Keratinocyte (primary cell): ENCODE measurements around the gene CCR7. TPM values are rescaled to one million over a fixed set of nuclear protein-coding genes. Genes with fewer than 3 reads are reported as not detected.

Experiments used
- DNase-seq: peaks from one replicate; pipeline ENCODE4 v3.0.0-alpha.2; 2011; ENCODE audit warnings: low read depth, missing footprints, low spot score
- FAIRE-seq: peaks from 2 replicates; lab custom pipeline; 2011; peaks lifted over from hg19 to GRCh38; lab: Jason Lieb, UNC
- H2AFZ ChIP-seq: 2 replicates; pipeline ENCODE4 v1.6.0; 2012; ENCODE audit warnings: low read length, control low read depth, inconsistent platforms; ENCODE audit not compliant: control insufficient read depth
- H3K27ac ChIP-seq: 2 replicates; pipeline ENCODE4 v1.5.1; 2011; ENCODE audit warnings: low read length; ENCODE audit not compliant: control insufficient read depth, insufficient read depth
- H3K27me3 ChIP-seq: 3 replicates; pipeline ENCODE4 v1.6.0; 2011; ENCODE audit warnings: low read length; ENCODE audit not compliant: control insufficient read depth, insufficient read depth; ENCODE audit errors: extremely low read depth
- H3K36me3 ChIP-seq, 2 experiments: 2 replicates in 1 of 2; 3 replicates in 1 of 2; pipeline ENCODE4 v1.5.1; 2011; ENCODE audit warnings: low read length in 2 of 2, mild to moderate bottlenecking in 1 of 2; ENCODE audit not compliant: control insufficient read depth in 2 of 2, insufficient read depth in 2 of 2; ENCODE audit errors: extremely low read depth in 1 of 2
- H3K4me1 ChIP-seq: 3 replicates; pipeline ENCODE4 v1.5.1; 2011; ENCODE audit warnings: low read length; ENCODE audit not compliant: control insufficient read depth, insufficient read depth; ENCODE audit errors: extremely low read depth
- H3K4me2 ChIP-seq: 3 replicates; pipeline ENCODE4 v1.6.0; 2011; ENCODE audit warnings: low read depth, low read length; ENCODE audit not compliant: control insufficient read depth, insufficient read depth; ENCODE audit errors: extremely low read depth
- H3K4me3 ChIP-seq, 3 experiments: fragments of 200-600 bp in 1 of 3; sonication (generic) in 1 of 3; 2 replicates in 2 of 3; 3 replicates in 1 of 3; pipeline ENCODE4 v1.5.1; 2011 to 2016; ENCODE audit warnings: low read length in 3 of 3, mild to moderate bottlenecking in 3 of 3, control low read depth in 2 of 3, inconsistent platforms in 1 of 3, low read depth in 1 of 3, mixed read lengths in 1 of 3, mixed run types in 1 of 3, moderate library complexity in 1 of 3; ENCODE audit not compliant: control insufficient read depth in 2 of 3, insufficient read depth in 2 of 3; ENCODE audit errors: extremely low read depth in 1 of 3
- H3K79me2 ChIP-seq: 2 replicates; pipeline ENCODE4 v1.6.0; 2012; ENCODE audit warnings: low read length; ENCODE audit not compliant: control insufficient read depth, insufficient read depth
- H3K9ac ChIP-seq: 3 replicates; pipeline ENCODE4 v1.6.0; 2011; ENCODE audit warnings: low read length; ENCODE audit not compliant: control insufficient read depth, insufficient read depth; ENCODE audit errors: extremely low read depth
- H3K9me1 ChIP-seq: 3 replicates; pipeline ENCODE4 v1.6.0; 2011; ENCODE audit warnings: low read length; ENCODE audit not compliant: control insufficient read depth, insufficient read depth; ENCODE audit errors: extremely low read depth
- H3K9me3 ChIP-seq: 2 replicates; pipeline ENCODE4 v1.5.1; 2012; ENCODE audit warnings: low read depth, low read length; ENCODE audit not compliant: control insufficient read depth
- H4K20me1 ChIP-seq: 3 replicates; pipeline ENCODE4 v1.6.0; 2011; ENCODE audit warnings: low read length; ENCODE audit not compliant: control insufficient read depth, insufficient read depth; ENCODE audit errors: extremely low read depth
- EZH2 ChIP-seq: IDR thresholded peaks from one replicate; pipeline ENCODE4 v1.6.1; 2012; ENCODE audit warnings: inconsistent platforms, mild to moderate bottlenecking, low read length, moderate library complexity
- dilution Hi-C: fragments of 300-500 bp; cut with MboI; formaldehyde crosslinking; loops from one replicate; pipeline ENCODE4 v1.7.0; 2020; ENCODE audit warnings: low sequenced_read_pairs; ENCODE audit not compliant: extremely low pct_ligation_motif_present
- polyA plus RNA-seq, 5 experiments: library from polyadenylated mRNA; depleted of rRNA in 3 of 5; stranded (reverse) in 3 of 5; stranded (forward) in 1 of 5; unstranded in 1 of 5; fragments of >200 nt; gene quantifications; 1 replicate in 1 of 5; 2 replicates in 3 of 5; 3 replicates in 1 of 5; pipeline versions ENCODE4 v1.2.1 to v1.2.3, GENCODE V29; 2011 to 2012; ENCODE audit warnings: missing spikeins in 2 of 5, low read depth in 1 of 5, low replicate concordance in 1 of 5
- TF ChIP-seq, protein P1 (sequence below), 3 experiments: IDR thresholded peaks in 1 of 3; conservative IDR thresholded peaks in 1 of 3; optimal IDR thresholded peaks in 1 of 3; 2 replicates in 2 of 3; 3 replicates in 1 of 3; pipeline versions ENCODE3 to v1.5.1; 2011; ENCODE audit warnings: low read length in 3 of 3, mild to moderate bottlenecking in 3 of 3, moderate library complexity in 2 of 3, control low read depth in 1 of 3, inconsistent platforms in 1 of 3; ENCODE audit not compliant: insufficient read depth in 2 of 3; ENCODE audit errors: extremely low read depth in 1 of 3

The CCR7 gene
- polyA plus RNA-seq, 1 donor (not counting 4 experiments of a cell fraction or from before 2014, with no cell fraction given): 0.16 TPM

DNA sequence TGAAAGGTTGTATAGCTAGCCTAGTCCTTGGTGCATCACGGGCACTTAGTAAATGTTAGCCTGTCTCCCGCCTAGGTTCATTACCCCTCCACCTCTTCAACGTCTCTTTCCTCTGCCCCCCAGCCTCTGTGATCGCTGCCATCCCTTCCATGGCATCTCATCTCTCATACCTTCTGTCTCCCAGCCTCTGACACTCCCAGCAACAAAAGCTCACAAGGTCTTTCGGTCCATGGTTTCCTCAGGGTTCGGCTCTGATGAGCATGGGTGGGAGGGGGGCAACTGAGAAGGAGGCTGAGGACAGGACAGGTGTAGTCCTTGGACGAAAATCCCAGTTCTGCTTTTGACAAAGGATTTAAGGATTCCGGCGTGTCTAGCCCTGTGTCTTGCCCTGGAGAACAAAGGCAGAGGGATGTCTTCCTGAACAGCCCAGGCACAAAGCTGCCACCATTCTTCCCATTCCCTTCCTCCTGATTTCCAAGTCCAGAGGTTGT is 16.7 kb downstream of the CCR7 start:
- Histone ChIP-seq H2AFZ (no peak overlapping the region), H3K9ac (no peak overlapping the region), H3K4me2 (no peak overlapping the region), H3K27me3 (peaks cover 8% of the 10 kb centered on the region), H3K27ac (no peak overlapping the region), H4K20me1 (no peaks in the 10 kb centered on the region), H3K9me1 (peaks cover 7% of the 10 kb centered on the region), H3K79me2 (no peaks in the 10 kb centered on the region), H3K9me3 (no peaks in the 10 kb centered on the region), H3K4me3 (no peak overlapping the region), H3K36me3 (no peaks in the 10 kb centered on the region), H3K4me1 (peaks cover 26% of the 10 kb centered on the region)
- TF ChIP-seq, protein P1, sequence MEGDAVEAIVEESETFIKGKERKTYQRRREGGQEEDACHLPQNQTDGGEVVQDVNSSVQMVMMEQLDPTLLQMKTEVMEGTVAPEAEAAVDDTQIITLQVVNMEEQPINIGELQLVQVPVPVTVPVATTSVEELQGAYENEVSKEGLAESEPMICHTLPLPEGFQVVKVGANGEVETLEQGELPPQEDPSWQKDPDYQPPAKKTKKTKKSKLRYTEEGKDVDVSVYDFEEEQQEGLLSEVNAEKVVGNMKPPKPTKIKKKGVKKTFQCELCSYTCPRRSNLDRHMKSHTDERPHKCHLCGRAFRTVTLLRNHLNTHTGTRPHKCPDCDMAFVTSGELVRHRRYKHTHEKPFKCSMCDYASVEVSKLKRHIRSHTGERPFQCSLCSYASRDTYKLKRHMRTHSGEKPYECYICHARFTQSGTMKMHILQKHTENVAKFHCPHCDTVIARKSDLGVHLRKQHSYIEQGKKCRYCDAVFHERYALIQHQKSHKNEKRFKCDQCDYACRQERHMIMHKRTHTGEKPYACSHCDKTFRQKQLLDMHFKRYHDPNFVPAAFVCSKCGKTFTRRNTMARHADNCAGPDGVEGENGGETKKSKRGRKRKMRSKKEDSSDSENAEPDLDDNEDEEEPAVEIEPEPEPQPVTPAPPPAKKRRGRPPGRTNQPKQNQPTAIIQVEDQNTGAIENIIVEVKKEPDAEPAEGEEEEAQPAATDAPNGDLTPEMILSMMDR (optimal IDR thresholded peaks at IDR 0.05 in 1 of 3, IDR thresholded peaks at IDR 0.05 in 1 of 3, conservative IDR thresholded peaks at IDR 0.05 in 1 of 3; ENCODE audit: extremely low read depth in 1 of 3, insufficient read depth in 2 of 3, low read length in 3 of 3): no peak
- no peak for TF ChIP-seq EZH2
- no peak for FAIRE-seq
- dilution Hi-C loops: no loop called here
- DNase-seq: no peak

DNA sequence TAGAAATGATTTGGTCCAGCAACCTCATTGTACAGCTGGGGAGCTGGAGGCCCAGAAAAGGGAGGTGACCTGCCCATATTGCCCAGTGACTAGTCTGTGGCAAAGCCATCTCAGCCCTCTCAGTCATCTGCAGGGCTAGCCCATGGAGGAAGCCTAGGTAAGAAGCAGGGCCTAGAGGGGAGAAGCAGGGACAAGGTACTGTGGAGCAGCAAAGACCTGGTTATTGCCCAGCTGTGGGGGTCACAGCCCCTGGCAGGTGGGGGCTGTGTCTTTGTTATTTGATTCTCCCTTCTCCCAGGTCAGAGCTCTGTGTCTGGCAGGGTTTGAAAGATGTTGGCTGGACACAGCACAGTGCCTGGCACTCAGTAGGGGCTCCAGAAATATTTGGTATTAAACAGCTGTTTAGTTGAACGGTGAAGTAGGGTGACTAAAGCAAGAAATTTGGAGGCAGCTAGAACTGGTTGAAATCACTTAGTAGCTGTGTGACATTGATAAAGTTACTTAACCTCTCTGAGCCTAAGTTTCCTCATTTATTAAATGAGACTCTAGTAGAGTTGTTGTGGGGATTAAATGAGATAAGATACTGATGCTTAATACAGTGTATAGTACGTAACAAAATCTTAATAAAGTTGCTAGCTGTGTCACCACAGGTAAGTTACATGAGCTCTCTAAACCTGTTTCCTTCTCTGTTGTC is 17.3 kb downstream of the CCR7 start:
- Histone ChIP-seq H4K20me1 (no peaks in the 10 kb centered on the region), H3K27ac (peak overlapping the region; percentile 45), H3K9ac (peak overlapping the region; percentile 34), H3K4me2 (peak overlapping the region; percentile 76), H3K4me1 (peaks cover 32% of the 10 kb centered on the region), H2AFZ (no peak overlapping the region), H3K9me1 (peaks cover 7% of the 10 kb centered on the region), H3K4me3 (peak overlapping the region in 1 of 3 experiments; percentile 5), H3K9me3 (no peaks in the 10 kb centered on the region), H3K27me3 (peaks cover 8% of the 10 kb centered on the region), H3K36me3 (no peaks in the 10 kb centered on the region), H3K79me2 (no peaks in the 10 kb centered on the region)
- DNase-seq (no peak), FAIRE-seq (peak; percentile 49)
- TF ChIP-seq, protein P1 (optimal IDR thresholded peaks at IDR 0.05 in 1 of 3, IDR thresholded peaks at IDR 0.05 in 1 of 3, conservative IDR thresholded peaks at IDR 0.05 in 1 of 3; ENCODE audit: extremely low read depth in 1 of 3, insufficient read depth in 2 of 3, low read length in 3 of 3): no peak
- no peak for TF ChIP-seq EZH2
- dilution Hi-C loops: no loop called here
